OCI-M1 (cell line): ENCODE data around the gene HOXB7.

Experiments used
- DNase-seq: peaks from one replicate; lab custom pipeline; 2025; lab: John Stamatoyannopoulos, UW

Gene HOXB7

GRCh38 chr17:48565925-48566710 is 44.7 kb downstream of the HOXB7 start:
- DNase-seq = no peak

DNA sequence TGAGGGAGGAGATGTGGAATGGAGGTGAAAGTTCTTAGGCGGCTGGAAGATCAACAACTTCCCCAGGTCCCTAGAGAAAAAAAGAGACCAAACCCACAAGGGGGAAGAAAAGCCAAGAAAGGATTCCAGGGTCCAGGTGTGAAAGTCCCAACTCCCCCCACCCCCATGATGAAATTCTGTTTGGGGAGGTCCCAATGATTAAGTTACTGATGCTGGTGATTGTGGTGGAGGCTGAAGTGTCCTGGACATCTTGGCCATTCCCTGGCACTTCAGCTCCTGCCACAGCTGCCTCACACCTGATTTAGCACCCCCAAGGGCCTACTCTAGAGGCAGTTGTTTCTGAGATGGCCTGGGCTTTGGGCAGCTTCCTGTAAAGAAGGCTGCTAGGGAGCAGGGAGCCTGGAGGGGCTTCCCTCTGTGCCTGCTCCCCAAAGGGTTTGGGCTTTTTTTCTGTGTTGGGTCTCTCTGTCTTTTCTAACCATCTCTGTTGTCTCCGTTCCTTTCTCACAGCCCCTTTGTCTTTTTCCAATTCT is 45.7 kb downstream of the HOXB7 start:
- no peak for DNase-seq

DNA sequence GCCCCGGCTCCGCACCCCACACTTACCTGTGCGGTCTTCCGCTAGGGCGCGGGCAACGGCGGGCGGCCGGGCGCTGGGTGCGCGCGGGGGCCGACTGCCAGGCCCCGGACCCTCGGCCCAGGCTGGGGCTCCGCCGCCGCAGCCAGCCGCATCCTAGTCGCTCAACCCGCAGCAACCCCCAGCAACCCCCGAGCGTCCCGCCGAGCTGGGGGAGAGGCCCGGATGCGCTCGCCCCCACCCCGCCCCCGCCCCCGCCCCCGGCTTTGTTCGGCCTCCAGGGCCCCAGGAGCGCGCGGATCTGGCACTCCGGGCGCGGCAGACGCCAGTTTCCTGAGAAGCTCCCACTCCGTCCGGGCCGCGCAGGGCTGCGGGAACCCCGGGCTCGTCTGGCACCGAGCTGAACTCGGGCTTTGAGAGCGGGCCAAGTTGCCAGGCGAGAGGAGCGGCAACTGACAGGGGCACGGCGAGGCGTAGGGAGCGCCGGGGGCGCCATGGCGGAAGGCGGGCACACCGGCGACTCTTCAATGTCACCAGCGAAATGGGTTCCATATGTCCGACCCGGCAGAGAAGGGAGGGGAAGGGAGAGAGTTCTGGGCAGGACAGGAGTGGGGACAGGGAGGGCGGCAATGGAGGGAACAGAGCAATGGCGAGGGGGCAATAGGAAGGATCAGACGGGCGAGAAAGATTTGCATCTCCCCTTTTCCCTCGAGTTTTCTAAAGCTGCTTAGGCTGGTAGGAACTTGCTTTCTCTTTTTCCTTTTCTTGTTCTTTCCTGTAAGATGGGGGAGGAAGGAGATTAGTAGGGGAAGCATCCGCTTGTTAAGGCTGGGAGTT is 46.4 kb downstream of the HOXB7 start:
- no peak for DNase-seq

- no peak for DNase-seq
Measured at GRCh38 chr17:48563867-48564187, 47.0 kb downstream of the HOXB7 start.

GRCh38 chr17:48563385-48563838 is 47.4 kb downstream of the HOXB7 start:
- DNase-seq = no peak

DNA sequence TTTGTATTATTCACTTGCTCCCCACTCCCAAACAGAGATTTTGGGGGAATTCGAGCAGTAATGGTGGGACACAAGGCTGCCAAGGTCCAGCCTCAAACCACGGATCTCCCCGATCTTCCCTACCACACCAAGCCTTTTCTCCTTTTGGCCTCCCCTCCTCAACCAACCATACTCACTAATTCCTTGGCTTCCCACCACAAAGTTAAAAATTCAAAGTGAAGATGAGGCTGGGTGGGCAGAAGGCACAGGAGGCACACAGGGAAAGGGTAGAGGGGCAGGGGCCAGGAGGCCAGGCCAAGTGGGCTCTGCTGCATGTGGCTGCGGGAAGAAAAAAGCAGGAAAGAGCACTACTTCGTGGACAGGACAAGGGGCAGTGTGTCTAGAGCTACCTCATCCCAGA is 47.9 kb downstream of the HOXB7 start:
- DNase-seq = no peak

DNA sequence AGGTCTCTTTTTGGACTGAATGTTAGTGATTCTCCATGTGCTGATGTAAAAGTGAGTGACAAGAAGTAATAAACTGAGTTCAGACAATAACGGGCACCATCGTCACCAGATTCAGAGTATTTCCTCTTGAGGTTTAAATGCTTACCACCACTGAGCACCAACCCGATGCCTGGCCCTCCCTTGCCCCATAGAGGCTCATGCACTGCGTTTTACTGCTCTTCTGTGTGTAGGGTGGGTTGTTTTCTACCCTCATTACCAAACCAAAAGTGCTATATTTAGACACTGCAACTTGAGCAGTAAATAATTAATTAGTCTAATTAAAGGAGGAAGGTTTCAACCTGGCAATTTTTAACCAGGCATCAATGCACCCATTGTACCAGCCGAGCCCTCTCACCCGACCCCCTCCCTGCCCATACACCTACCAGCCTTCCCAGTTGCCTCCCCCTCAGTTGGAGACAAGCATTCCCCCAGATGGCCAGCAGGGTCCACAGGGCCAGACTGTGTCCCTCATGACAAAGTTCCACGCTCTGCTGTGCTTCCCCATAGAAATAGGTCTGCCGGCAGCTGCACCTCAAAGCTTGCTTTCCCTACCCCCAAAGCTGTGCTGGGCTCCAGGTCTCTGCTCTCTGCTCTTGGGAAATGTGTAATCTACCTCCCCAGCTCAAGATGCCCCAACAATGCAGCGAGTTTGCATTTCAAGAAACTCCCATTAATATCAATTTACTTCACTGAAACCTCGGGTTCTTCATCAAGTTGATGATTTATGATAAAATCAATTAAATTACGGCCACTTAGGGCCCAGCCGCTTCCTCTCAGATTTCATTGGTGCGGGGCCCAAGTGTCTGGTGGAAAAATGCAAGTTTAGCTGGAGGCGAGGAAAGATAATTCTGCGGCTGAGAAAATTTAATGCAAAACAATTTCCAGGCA is 48.7 kb downstream of the HOXB7 start:
- DNase-seq = no peak

DNA sequence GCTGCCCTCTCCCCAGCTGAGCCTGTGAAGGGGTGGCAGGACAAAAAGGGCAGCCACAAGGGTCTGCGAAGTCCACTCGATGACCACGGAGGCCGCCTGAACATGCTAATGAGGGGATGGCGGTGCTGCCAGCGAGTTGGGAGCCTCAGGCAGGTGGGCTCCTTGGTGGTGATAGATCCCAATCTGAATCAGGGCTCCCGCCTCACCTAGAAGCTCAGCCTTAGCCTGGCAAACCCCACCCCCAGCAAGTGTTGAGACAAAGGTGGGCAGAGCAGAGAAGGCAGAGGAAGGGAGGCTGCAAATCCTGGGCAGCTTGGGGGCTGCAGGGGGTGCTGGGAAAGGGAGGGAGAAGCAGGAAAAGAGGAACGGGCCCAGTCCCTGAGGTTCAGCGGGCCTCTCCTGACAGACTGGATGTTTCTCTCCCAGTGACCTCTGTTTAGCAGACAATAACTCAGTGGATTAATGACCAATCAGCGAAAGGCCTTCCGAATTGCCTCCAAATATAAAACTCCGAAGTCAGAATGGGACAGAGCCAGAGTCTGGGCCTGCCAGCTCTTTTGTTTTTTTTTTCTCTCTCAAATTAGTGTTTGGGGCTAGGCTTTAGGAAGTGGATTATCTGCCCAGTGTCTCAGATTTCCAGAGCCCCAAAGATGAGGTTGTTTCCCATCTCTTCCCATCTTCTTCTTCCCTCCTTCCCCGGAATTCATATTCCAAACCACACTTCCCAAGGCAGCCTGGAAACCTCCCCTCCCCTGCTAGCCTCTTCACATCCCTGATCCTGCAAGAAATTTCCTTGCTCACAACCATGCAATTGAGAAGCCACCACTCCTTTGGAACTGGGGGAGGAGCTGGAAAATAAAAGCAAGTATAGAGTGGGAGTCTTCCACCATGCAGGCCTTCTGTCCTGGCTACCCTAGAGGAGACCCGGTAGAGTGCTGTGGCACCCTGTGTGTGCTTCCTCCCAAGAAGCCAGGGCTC is 50.7 kb downstream of the HOXB7 start:
- DNase-seq = no peak

DNA sequence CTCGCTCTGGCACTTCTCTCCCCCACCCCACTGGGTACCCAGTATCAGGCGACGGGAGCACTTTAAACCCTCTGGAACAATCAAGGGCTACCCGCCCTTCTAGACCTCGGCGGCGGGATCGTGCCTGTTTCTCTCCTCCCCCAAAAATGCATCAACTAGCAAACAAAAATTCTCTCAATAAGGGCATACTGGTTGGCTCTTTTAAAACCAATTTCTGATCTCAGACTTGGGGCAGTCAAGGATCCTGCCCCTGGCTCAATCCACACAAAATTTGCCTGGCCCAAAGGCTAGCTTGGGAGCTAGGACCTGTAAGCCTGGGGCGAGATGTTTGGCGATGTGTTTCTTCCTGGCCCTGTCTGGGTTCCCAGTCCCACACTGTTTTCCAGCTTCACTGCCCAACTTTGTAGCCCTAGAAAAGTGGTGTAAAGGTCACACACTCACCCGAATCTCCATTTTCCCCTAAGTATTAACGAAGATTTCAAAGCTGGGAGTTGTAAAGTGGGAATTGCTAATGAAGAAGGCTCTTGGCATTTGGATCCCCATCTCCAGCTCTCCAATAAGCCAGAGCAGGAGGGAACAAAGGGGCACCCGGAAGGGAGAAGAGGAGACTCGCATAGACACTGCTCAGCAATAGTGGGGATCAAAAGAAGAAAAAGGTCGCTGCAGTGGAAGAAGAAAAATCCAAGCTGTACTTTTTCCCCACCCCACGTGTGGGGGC is 51.5 kb downstream of the HOXB7 start:
- no peak for DNase-seq

- no peak for DNase-seq
Measured at GRCh38 chr17:48558831-48559121, 52.0 kb downstream of the HOXB7 start.

DNA sequence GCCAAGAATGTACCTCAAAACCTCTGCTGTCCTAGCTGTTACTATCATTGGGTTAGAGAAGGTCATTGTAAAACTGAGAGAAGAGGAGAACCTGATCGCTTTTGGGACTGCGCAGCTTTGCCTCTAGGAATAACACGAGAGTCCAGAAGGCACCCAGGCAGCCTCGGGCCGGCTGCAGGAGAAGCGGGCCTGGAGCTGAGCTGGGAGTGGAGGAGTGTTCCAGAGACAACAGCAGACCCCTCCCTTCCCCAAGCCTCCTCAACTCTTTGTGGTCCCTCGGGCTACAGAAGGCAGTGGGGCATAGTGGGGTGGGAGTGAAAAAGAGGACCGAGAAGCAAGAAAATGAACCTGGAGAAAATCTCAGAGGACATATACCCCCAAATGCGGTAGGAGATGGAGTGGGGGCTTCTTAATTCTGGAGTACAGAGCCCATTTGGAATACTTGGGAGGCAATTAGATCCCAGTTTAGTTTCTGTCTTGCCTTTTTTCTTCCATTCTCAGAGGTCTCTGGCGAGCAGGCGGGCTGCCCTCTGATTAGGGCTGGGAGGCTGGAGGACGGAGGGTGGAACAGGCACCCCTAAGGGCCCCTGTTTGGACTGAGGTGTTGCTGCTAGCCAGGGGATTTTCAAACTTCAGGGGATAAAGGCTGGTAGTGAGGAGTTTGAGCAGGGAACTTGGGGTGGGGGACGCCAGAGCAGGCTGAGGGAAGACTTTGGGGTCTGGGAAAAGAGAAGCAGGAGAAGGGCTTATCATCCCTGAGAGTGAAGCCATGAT is 52.6 kb downstream of the HOXB7 start:
- no peak for DNase-seq
